Anterior cingulate cortex (tissue), 58 donors: ENCODE measurements around the gene PEAK1.

ENCODE experiments used
- DNase-seq, 58 donors: peaks; one replicate each; lab custom pipeline; 2025; lab: John Stamatoyannopoulos, UW

PEAK1 gene, protein sequence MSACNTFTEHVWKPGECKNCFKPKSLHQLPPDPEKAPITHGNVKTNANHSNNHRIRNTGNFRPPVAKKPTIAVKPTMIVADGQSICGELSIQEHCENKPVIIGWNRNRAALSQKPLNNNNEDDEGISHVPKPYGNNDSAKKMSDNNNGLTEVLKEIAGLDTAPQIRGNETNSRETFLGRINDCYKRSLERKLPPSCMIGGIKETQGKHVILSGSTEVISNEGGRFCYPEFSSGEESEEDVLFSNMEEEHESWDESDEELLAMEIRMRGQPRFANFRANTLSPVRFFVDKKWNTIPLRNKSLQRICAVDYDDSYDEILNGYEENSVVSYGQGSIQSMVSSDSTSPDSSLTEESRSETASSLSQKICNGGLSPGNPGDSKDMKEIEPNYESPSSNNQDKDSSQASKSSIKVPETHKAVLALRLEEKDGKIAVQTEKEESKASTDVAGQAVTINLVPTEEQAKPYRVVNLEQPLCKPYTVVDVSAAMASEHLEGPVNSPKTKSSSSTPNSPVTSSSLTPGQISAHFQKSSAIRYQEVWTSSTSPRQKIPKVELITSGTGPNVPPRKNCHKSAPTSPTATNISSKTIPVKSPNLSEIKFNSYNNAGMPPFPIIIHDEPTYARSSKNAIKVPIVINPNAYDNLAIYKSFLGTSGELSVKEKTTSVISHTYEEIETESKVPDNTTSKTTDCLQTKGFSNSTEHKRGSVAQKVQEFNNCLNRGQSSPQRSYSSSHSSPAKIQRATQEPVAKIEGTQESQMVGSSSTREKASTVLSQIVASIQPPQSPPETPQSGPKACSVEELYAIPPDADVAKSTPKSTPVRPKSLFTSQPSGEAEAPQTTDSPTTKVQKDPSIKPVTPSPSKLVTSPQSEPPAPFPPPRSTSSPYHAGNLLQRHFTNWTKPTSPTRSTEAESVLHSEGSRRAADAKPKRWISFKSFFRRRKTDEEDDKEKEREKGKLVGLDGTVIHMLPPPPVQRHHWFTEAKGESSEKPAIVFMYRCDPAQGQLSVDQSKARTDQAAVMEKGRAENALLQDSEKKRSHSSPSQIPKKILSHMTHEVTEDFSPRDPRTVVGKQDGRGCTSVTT (N-terminal part only)

GRCh38 chr15:77419836-77420609 is at the start of gene PEAK1:
TSS of gene PEAK1 (minus strand) at chr15:77420104. CDS start at chr15:77181926, 238,178 bp downstream.
- DNase-seq, result peak; percentile 65 to 99 (median 97)

- DNase-seq, result no peak
Measured at GRCh38 chr15:77468896-77469295, 49.0 kb upstream of the PEAK1 start.

DNA sequence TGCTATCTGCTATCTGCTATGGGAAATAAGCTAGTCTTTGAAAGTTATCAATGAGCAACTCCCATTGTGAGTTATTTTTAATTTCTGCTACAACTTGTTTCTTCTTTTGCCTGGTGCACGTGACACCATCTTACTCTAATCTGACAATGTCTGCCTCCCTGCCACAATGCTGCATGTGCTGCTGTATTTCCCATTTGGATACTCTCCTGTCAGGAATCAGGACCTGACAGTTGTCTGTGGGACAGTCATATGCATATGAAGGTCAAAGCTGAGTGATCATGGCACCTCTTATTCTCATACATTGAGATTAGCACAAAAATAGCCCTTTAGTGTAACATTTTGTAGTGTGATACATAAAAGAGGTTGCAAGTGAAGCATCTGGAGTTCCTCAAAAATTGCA is 46.6 kb upstream of the PEAK1 start:
- no peak for DNase-seq

DNA sequence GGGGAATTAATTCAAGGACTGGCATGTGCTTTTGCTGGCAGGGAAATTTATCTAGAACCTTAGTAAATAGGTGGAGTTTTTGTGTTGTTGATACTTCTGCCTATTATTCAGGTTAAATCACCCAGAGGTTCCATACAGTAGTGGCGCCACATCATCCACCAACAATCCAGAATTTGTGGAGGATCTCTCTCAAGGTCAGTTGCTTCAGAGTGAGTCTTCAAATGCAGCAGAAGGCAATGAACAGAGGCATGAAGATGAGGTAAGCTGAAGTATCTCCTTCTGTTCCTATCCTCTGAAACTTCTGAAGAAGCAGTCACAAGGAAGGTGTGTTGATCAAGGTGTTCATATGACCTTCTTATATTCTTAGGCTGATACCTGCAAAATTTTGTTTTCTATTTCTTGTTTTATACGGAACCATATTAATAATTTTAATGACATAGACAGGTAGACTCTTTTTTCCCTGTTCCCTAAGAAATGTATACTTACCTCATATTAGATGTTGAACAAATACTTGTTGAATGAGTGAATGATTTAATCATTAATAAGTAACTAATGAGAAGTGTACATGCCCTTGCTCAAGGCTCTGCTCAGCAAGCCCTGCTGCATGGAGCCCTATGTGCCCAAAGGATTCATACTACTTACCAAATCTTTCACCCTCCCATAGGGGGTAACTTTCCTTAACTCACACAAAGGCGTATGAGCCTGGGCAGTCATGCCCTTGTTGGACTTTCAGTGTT is 44.4 kb upstream of the PEAK1 start:
- no peak for DNase-seq

GRCh38 chr15:77461486-77461885 is 41.6 kb upstream of the PEAK1 start:
- DNase-seq, result no peak

- no peak for DNase-seq
Measured at GRCh38 chr15:77459031-77459430, 39.1 kb upstream of the PEAK1 start.

GRCh38 chr15:77457905-77458265 is 38.0 kb upstream of the PEAK1 start:
- no peak for DNase-seq

DNA sequence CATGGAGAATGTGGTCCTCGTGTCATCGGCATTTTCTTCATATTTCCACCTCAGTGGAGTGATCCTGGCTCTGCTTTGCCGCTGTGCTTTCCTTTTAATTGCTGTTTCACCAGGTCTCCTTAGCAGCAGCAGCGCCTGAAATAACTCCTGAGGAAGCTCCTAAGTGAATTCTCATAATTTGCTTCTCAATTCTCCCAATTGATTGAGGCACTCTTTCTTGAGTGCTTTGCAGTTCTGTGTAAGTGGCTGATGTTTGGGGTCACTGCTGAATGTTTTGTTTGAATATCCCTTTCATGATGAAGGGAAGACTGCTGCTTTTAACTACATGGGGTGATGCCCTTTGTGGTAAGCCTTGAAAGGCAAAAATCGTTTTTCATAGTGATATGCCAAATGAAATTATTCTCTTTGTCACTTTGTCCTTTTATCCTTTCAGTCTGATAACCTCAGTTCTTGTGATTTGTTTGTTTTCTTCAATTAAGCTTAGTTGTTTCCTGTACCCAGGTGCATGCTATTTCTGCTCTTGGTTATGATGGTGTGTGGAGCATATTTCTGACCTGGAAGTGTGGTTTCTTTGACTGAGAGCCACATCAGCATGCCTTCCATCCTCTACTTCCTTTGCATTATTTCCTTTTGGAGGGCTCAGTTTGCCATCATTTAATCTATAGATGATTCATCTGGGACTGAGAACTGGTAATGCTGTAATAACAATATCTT is 37.4 kb upstream of the PEAK1 start:
- DNase-seq, result no peak

- no peak for DNase-seq
Measured at GRCh38 chr15:77456746-77457145, 36.8 kb upstream of the PEAK1 start.

GRCh38 chr15:77455696-77456321 is 35.9 kb upstream of the PEAK1 start:
- no peak for DNase-seq

- no peak for DNase-seq
Measured at GRCh38 chr15:77454951-77455350, 35.0 kb upstream of the PEAK1 start.

- DNase-seq, result no peak
Measured at GRCh38 chr15:77454265-77454664, 34.4 kb upstream of the PEAK1 start.

DNA sequence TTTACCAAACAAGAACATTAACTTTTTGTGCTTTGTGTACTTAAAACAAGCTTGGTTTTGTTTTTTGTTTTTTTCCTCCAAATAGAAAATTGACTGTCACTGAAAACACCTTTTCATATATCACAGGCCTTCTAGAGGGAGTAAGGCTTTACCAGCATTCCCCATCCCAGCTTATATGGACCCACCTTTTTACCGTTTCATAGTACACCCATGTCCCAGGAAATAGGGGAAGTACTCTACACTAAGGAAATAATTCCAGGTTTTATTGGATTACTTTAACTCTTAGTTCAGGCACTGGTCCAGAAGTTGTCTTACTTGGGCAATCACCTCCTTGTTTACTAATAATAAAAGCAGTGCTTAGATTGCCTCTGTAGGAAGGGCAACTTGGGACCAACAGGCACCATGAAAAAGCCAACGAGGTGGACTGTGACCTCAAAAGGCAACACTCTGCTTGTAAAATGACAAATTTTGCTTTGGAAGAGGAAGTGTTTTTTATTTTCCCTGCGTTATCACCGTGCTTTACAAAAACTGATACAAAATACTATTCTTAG is 27.0 kb upstream of the PEAK1 start:
- DNase-seq, result no peak

- DNase-seq, result no peak
Measured at GRCh38 chr15:77440378-77440999, 20.6 kb upstream of the PEAK1 start.

- DNase-seq, result no peak
Measured at GRCh38 chr15:77437264-77437663, 17.4 kb upstream of the PEAK1 start.

DNA sequence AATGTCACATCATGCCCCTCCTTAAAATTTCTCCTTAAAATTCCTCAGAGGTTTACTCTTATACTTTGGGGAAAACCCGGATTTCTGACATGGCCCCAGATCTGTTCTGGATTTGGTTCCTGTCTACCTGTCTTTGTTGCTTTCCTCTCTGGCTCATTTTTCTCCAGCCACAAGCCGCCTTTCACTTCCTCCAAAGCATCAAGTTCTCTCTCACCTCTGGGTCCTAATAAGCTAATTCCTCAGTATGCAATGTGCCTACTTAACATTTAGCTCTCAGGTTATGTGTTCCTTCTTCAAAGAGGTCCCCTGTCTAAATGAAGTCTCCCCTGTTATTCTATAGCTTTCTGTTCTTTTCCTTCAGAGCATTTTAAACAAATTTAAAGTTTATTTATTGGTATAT is 16.9 kb upstream of the PEAK1 start:
- DNase-seq, result no peak

DNA sequence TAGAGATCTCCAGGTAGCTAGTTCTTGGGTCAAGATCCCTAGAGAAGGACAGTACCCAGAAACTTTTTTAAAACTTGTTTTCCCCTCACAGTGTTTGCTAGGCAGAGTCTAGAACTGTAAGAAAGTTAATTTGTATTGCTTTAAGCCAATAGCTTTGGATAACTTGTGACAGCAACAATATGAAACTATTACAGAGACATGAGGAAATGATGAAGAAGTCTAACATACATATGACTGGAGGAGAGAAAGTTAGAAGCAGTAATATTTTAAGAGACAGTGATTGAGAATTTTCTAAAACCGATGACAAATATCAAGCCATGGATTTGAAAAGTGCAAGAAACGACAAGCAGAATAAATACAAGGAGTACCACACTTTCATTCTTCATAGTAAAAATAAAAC is 10.7 kb upstream of the PEAK1 start:
- no peak for DNase-seq

DNA sequence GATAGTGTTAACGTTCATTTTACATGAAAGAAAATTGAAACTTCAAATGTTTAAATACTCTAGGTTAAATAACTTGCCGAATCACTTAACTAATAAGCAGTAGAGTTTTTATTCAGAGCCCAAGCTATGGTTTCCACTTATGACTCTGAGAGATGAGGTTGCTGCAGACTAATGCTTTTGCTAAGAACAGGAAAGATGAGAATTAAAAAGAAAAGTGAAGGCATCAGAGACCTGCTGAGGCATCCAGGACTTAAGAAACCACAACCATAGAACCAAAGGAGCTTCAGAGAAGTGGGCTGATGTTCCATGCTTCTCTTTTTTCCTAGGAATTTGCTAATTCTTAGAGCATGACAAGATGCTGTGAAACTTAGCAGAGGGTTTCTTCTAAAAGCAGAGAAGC is 10.3 kb upstream of the PEAK1 start:
- no peak for DNase-seq
